Measurements from ENCODE around the gene SIM2.

DNA sequence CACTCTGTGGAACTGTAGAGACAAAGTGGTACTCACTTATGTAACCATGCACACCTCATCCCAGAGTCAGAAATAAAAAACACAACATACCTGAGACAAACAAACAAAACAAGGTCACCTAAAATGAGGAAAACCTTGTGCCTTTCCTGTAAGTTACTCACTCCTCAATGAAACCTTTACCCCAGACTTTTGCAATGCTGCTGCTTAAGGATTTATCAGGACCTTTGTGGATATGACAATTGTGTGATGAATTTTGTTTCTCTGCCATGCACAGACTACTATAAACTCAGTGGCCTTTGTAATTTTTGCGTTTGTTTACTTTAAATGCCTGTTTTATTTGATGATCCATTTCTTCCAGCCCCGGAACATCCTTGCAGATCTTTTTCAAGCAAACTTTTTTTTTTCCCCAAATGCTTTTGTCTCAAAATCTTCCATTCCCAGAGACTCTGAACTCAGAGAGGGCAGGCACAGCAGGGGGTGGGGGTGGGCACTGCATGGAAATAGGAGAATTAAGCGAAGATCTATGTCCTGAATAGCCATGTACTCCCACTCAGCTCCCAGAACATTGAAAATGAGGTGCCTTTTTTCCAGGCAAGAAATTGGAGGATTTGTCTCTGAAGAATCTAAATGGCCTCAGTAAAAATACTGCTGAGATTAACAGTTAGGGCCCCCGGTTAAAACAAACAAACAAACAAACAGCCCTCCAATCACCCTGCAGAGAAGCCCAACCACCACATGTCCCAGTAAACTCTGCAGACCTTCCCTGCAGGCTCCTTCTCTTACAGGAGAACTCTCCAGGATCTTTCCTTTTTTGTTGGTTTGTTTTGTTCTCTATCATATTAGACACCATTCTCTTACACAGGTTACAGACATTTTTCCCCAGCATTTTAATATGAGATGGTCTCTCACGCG lies 22.6 kb upstream of the SIM2 start:
- TF ChIP-seq CTCF (IDR thresholded peaks at IDR 0.05) (no peak), EZH2 (IDR thresholded peaks at IDR 0.05; ENCODE audit: borderline replicate concordance, insufficient read depth, low read depth, low read length, poor library complexity, severe bottlenecking) (no peak)

Measured in B cell (primary cell).